Prostate gland (tissue), 2 donors: ENCODE measurements around the gene MYO15B.

Experiments
- CTCF ChIP-seq, 4 experiments: fragments of 200-600 bp in 2 of 4; fragments of 450-650 bp in 2 of 4; sonication (generic) in 2 of 4; IDR thresholded peaks; 1 replicate in 3 of 4; 2 replicates in 1 of 4; pipeline ENCODE4 v1.5.1; 2016 to 2019; ENCODE audit warnings: antibody characterized with exemption in 4 of 4, mild to moderate bottlenecking in 2 of 4, moderate library complexity in 2 of 4
- POLR2AphosphoS5 ChIP-seq: sonication (generic); formaldehyde crosslinking; IDR thresholded peaks from one replicate; pipeline ENCODE4 v1.6.1; 2017; ENCODE audit warnings: antibody characterized with exemption

- TF ChIP-seq CTCF (IDR thresholded peaks at IDR 0.05) (no peak), POLR2AphosphoS5 (no peak)
These were observed 63.3 kb downstream of the MYO15B start for GRCh38 chr17:75650874-75651273.
